Progenitor cell of endocrine pancreas (in vitro differentiated cells): Measurements from ENCODE around the gene NYAP2. TPM values are rescaled to one million over a fixed set of nuclear protein-coding genes. Genes with fewer than 3 reads are reported as not detected.

Experiments
- DNase-seq: peaks from one replicate; pipeline ENCODE4 v3.0.0; 2021; ENCODE audit warnings: low spot score; ENCODE audit not compliant: unreplicated experiment
- H3K27ac Mint-ChIP-seq: 2 replicates; pipeline ENCODE4 v1.8.0; 2021; ENCODE audit warnings: mild to moderate bottlenecking, moderate library complexity, mixed read lengths
- H3K27me3 Mint-ChIP-seq: 2 replicates; pipeline ENCODE4 v1.8.0; 2021; ENCODE audit warnings: mixed read lengths
- H3K36me3 Mint-ChIP-seq: 2 replicates; pipeline ENCODE4 v1.8.0; 2022; ENCODE audit warnings: mixed read lengths; ENCODE audit not compliant: insufficient read depth
- H3K4me1 Mint-ChIP-seq: 2 replicates; pipeline ENCODE4 v1.8.0; 2021; ENCODE audit warnings: low read depth, mixed read lengths
- H3K4me3 Mint-ChIP-seq: 2 replicates; pipeline ENCODE4 v1.8.0; 2021; ENCODE audit warnings: low read depth, mild to moderate bottlenecking, moderate library complexity, mixed read lengths
- H3K9me3 Mint-ChIP-seq: 2 replicates; pipeline ENCODE4 v1.8.0; 2021; ENCODE audit warnings: low read depth, mixed read lengths
- CTCF ChIP-seq: fragments of 200-600 bp; sonication (generic); IDR thresholded peaks from one replicate; pipeline ENCODE4 v1.5.0; 2021; ENCODE audit warnings: antibody characterized with exemption, mild to moderate bottlenecking; ENCODE audit not compliant: unreplicated experiment
- total RNA-seq: library from RNA; stranded (reverse); gene quantifications from 2 replicates; pipeline ENCODE4 v1.2.1, GENCODE V29; 2021

Gene NYAP2
- total RNA-seq, 1 donor from 2014 or later, result 0.10 TPM

DNA sequence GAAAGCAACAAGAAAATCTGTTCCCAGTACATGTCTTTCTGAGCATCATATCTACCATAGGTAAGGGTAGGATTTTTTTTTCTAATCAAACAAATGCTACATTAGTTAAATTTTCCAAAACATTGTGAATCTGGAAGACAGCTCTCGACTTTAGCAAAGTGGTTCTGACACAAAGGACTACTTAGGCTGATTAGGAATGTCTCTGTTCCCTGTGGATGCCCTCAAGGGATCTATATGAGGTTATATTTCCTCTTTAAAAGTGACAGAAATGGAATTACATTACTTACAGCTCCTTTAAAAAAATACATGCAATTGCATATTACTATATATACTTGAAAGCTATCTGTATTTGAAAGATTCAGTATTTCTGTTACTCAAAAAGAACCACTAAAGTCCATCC is 15.4 kb downstream of the NYAP2 start:
- Mint-ChIP-seq H3K4me1 (peaks cover 1% of the 10 kb centered on the region), H3K27ac (no peak overlapping the region), H3K27me3 (peaks cover 17% of the 10 kb centered on the region), H3K4me3 (no peak overlapping the region), H3K9me3 (no peaks in the 10 kb centered on the region), H3K36me3 (no peaks in the 10 kb centered on the region)
- TF ChIP-seq CTCF, result no peak
- no peak for DNase-seq

GRCh38 chr2:225415341-225415740 is 15.8 kb downstream of the NYAP2 start:
- Mint-ChIP-seq H3K36me3 (no peaks in the 10 kb centered on the region), H3K27me3 (peaks cover 17% of the 10 kb centered on the region), H3K4me1 (peaks cover 1% of the 10 kb centered on the region), H3K9me3 (no peaks in the 10 kb centered on the region), H3K27ac (no peak overlapping the region), H3K4me3 (no peak overlapping the region)
- no peak for TF ChIP-seq CTCF
- no peak for DNase-seq

DNA sequence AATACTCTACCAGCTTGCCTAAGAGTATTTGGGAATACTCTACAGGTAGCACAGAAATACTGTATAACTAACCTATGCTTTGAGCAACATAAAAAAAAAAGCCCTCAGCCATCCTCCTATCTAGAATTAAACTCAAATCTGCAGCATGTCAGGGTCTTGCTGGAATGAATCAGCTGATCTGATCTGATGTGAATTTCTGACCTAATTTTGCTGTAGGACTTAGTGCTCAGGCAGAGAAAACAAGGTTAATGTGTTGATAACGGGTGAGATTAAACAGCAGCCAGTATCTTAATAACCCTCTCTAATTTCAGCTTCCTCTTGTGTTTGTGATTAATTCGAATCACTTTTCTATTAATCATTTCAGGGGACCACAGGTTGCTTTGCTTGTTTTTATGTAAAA is 16.3 kb downstream of the NYAP2 start:
- Mint-ChIP-seq H3K4me3 (no peak overlapping the region), H3K27ac (no peak overlapping the region), H3K27me3 (peaks cover 17% of the 10 kb centered on the region), H3K4me1 (peaks cover 1% of the 10 kb centered on the region), H3K36me3 (no peaks in the 10 kb centered on the region), H3K9me3 (no peaks in the 10 kb centered on the region)
- no peak for TF ChIP-seq CTCF
- DNase-seq, result no peak

DNA sequence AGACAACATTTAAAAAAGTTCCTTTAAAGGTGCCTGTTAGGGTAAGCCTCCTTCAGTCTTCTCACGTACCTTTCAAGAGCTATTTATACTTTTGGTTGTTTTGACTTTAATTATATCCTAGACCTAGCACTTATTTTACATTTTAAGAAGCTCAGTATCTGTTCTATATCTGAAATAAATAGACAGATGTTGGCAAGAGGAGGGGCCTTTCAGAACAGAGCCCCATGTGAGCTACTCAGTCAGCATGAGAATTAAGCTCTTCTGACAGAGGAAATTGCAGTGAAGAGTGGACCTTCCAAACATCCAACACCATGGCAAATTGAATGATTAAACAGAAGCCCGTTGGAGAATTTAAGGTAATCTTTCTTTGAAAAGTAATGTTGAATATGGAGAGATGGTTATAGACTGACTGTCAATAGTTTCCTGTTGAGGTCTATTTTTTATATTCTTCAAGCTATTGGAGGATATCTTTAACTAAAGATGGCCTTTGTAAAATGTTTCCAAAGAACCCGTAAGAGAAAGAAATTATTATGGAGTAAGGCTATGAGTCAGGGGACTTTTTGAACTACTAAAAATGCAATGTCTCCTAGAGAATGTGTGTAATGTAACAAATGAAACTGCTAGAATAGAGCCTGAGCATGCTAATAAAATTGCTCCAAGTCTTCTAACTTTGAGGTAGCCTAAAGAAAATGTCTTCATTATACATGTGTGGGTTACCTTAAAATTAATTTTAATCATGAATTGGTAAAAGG is 17.3 kb downstream of the NYAP2 start:
- H3K27ac Mint-ChIP-seq, result no peak overlapping the region
- TF ChIP-seq CTCF, result no peak
- peaks cover 1% of the 10 kb centered on the region for H3K4me1 Mint-ChIP-seq

DNA sequence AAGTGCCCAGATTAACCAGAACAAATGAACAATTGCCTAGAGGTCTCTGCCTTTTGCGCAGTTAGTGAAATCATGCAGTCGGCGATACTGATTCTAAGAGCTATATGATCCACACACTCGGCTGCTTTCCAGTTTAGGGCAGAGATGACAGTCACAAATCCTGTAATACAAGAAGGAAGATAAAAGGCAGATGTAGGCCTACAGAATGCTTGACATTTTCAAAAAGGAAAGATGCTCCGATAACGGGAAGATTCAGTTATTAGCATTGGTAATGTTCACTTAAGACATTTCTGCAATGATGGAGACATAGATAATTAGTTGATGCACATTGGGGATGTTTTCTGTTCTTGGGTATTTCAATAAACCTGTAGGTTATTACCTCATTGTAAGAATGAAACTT is 19.5 kb downstream of the NYAP2 start:
- no peak for TF ChIP-seq CTCF
- no peak overlapping the region for H3K27ac Mint-ChIP-seq
- peaks cover 11% of the 10 kb centered on the region for H3K27me3 Mint-ChIP-seq
- H3K36me3 Mint-ChIP-seq, result no peaks in the 10 kb centered on the region
- peaks cover 1% of the 10 kb centered on the region for H3K4me1 Mint-ChIP-seq
- DNase-seq, result no peak
- no peak overlapping the region for H3K4me3 Mint-ChIP-seq
- H3K9me3 Mint-ChIP-seq, result no peaks in the 10 kb centered on the region

More for the DNA sequence above, 17.3 kb downstream of the NYAP2 start:
- Mint-ChIP-seq H3K9me3 (no peaks in the 10 kb centered on the region), H3K4me3 (no peak overlapping the region), H3K36me3 (no peaks in the 10 kb centered on the region), H3K27me3 (peaks cover 11% of the 10 kb centered on the region)
- DNase-seq, result no peak
